ENCODE results near the gene MUC15. TPM values are rescaled to one million over a fixed set of nuclear protein-coding genes. Genes with fewer than 3 reads are reported as not detected.

MUC15 gene
- total RNA-seq, 4 donors from 2014 or later: 0.93 to 10.2 (median 1.1) TPM; not detected in 1

GRCh38 chr11:26557666-26558065 lies 14.4 kb downstream of the MUC15 start:
- no peaks in the 10 kb centered on the region for H3K27me3 ChIP-seq
- H3K4me1 ChIP-seq: no peaks in the 10 kb centered on the region
- H3K36me3 ChIP-seq: no peaks in the 10 kb centered on the region
- 41 to 51% methylated on average over 3 of the region's 3 CpGs for WGBS, 2 donors (ENCODE audit: low coverage in 1 of 2)
- no peak overlapping the region for H3K27ac ChIP-seq
- no peaks in the 10 kb centered on the region for H3K9me3 ChIP-seq
- TF ChIP-seq EP300 (IDR thresholded peaks at IDR 0.05) (no peak), POLR2AphosphoS5 (IDR thresholded peaks at IDR 0.05) (no peak), POLR2A (IDR thresholded peaks at IDR 0.05) (no peak)
- TF ChIP-seq, protein P1, sequence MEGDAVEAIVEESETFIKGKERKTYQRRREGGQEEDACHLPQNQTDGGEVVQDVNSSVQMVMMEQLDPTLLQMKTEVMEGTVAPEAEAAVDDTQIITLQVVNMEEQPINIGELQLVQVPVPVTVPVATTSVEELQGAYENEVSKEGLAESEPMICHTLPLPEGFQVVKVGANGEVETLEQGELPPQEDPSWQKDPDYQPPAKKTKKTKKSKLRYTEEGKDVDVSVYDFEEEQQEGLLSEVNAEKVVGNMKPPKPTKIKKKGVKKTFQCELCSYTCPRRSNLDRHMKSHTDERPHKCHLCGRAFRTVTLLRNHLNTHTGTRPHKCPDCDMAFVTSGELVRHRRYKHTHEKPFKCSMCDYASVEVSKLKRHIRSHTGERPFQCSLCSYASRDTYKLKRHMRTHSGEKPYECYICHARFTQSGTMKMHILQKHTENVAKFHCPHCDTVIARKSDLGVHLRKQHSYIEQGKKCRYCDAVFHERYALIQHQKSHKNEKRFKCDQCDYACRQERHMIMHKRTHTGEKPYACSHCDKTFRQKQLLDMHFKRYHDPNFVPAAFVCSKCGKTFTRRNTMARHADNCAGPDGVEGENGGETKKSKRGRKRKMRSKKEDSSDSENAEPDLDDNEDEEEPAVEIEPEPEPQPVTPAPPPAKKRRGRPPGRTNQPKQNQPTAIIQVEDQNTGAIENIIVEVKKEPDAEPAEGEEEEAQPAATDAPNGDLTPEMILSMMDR (IDR thresholded peaks at IDR 0.05): no peak
- no peak overlapping the region for H3K4me3 ChIP-seq
- ATAC-seq: no peak

GRCh38 chr11:26556582-26556981 lies 15.5 kb downstream of the MUC15 start:
- H3K4me1 ChIP-seq: no peaks in the 10 kb centered on the region

GRCh38 chr11:26554455-26554854 lies 17.6 kb downstream of the MUC15 start:
- H3K4me3 ChIP-seq: no peak overlapping the region
- H3K36me3 ChIP-seq: no peaks in the 10 kb centered on the region
- H3K9me3 ChIP-seq: no peaks in the 10 kb centered on the region
- TF ChIP-seq POLR2A (IDR thresholded peaks at IDR 0.05) (no peak), EP300 (IDR thresholded peaks at IDR 0.05) (no peak), POLR2AphosphoS5 (IDR thresholded peaks at IDR 0.05) (no peak)
- TF ChIP-seq, protein P1 (IDR thresholded peaks at IDR 0.05): no peak
- no peak overlapping the region for H3K27ac ChIP-seq
- 80% methylated on average over 4 to 5 of the region's 5 CpGs for WGBS, 2 donors (ENCODE audit: low coverage in 1 of 2)
- ATAC-seq: no peak
- H3K4me1 ChIP-seq: no peaks in the 10 kb centered on the region
- H3K27me3 ChIP-seq: no peaks in the 10 kb centered on the region

More at GRCh38 chr11:26556582-26556981, 15.5 kb downstream of the MUC15 start:
- 77 to 100% methylated on average over 1 of the region's 1 CpG for WGBS, 2 donors (ENCODE audit: low coverage in 1 of 2)
- ATAC-seq: no peak
- H3K27ac ChIP-seq: no peak overlapping the region
- no peak overlapping the region for H3K4me3 ChIP-seq
- H3K27me3 ChIP-seq: no peaks in the 10 kb centered on the region
- no peaks in the 10 kb centered on the region for H3K9me3 ChIP-seq
- H3K36me3 ChIP-seq: no peaks in the 10 kb centered on the region
- no peak for TF ChIP-seq POLR2A (IDR thresholded peaks at IDR 0.05)
- TF ChIP-seq, protein P1 (IDR thresholded peaks at IDR 0.05): no peak
- TF ChIP-seq POLR2AphosphoS5 (IDR thresholded peaks at IDR 0.05): no peak
- no peak for TF ChIP-seq EP300 (IDR thresholded peaks at IDR 0.05)

DNA sequence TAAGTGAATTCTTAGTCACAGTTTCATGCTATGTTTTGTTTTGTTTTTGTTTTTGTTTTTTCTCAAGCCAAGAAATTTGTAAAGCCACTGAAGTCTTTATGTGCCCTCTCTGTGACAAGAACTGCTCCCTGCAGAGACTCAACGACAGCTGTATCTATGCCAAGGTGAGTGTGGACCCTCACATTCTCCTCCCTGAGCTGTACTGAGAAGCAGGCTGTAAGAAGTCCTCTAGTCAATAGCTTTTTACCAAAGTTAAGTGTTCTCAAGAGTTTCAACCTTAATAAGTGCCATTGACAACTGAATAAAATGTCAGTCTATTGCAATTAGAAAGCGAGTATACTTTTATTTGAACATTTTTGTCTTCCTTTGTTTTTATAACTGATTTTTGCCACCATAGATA lies 18.9 kb downstream of the MUC15 start:
- no peaks in the 10 kb centered on the region for H3K9me3 ChIP-seq
- H3K36me3 ChIP-seq: no peaks in the 10 kb centered on the region
- no peak overlapping the region for H3K4me3 ChIP-seq
- TF ChIP-seq POLR2AphosphoS5 (IDR thresholded peaks at IDR 0.05) (no peak), EP300 (IDR thresholded peaks at IDR 0.05) (no peak), POLR2A (IDR thresholded peaks at IDR 0.05) (no peak)
- TF ChIP-seq, protein P1 (IDR thresholded peaks at IDR 0.05): no peak
- 63 to 85% methylated on average over 2 of the region's 2 CpGs for WGBS, 2 donors (ENCODE audit: low coverage in 1 of 2)
- no peak overlapping the region for H3K27ac ChIP-seq
- H3K27me3 ChIP-seq: no peaks in the 10 kb centered on the region
- no peaks in the 10 kb centered on the region for H3K4me1 ChIP-seq
- ATAC-seq: no peak

DNA sequence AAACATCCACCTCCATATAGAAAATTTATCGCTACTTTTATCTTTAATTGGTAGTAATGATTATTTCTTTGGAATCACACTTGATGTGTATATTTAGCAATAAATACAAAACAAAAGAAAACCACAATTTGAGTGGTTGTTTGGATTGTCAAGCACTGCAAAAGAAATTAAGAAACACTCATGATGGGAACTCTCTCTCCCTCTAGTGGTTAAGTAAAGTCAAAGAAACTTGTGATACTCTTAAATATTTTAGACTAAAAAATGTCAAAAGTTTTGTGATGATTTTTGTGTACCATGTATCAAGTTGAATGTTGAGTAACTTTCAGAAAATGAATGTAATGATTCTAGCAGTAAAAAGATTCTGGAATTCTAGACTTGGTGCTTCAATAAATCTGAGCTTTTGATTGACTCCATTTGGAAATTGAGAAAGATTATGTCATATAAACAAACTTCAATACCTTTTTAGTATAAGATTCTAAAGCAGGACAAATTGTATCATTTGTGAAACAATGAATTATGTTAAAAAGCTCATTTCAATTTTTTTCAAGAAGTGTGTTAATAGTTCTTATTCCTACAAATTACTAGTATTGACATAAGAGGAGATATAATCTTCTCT lies 20.8 kb downstream of the MUC15 start:
- Histone ChIP-seq H3K4me3 (no peak overlapping the region), H3K9me3 (no peaks in the 10 kb centered on the region), H3K4me1 (no peaks in the 10 kb centered on the region), H3K27me3 (no peaks in the 10 kb centered on the region), H3K36me3 (no peaks in the 10 kb centered on the region), H3K27ac (no peak overlapping the region)
- TF ChIP-seq, protein P1 (IDR thresholded peaks at IDR 0.05): peak in 1 of 4 experiments; percentile 10
- TF ChIP-seq POLR2A (IDR thresholded peaks at IDR 0.05): no peak
- TF ChIP-seq POLR2AphosphoS5 (IDR thresholded peaks at IDR 0.05): no peak
- no peak for TF ChIP-seq EP300 (IDR thresholded peaks at IDR 0.05)
- no peak for ATAC-seq
- WGBS, 2 donors (ENCODE audit: low coverage in 1 of 2): 33 to 100% methylated on average over 1 of the region's 1 CpG
